H1 (cell line): ENCODE data around the gene KRTAP3-1. TPM values are rescaled to one million over a fixed set of nuclear protein-coding genes. Genes with fewer than 3 reads are reported as not detected.

Experiments used
- BACH1 ChIP-seq: IDR thresholded peaks from 2 replicates; pipeline ENCODE4 v1.6.1; 2012; ENCODE audit warnings: low read length, improper control_type of control experiment
- polyA plus RNA-seq, 7 experiments: library from polyadenylated mRNA; depleted of rRNA in 3 of 7; stranded (reverse) in 5 of 7; unstranded in 2 of 7; fragments of >200 nt in 5 of 7; fragments of 200-250 nt in 2 of 7; gene quantifications; 1 replicate in 5 of 7; 2 replicates in 1 of 7; 4 replicates in 1 of 7; pipeline versions ENCODE4 v1.2.1 to v1.2.3, GENCODE V29; 2011 to 2013; ENCODE audit warnings: missing spikeins in 2 of 7, mixed read lengths in 2 of 7
- total RNA-seq: library from RNA; stranded (reverse); fragmentation: NEBNext Ultra II Directional; extraction: Animal tissue kit (Norgen Biotek cat#: 25700); gene quantifications from 2 replicates; pipeline ENCODE4 v1.2.1, GENCODE V29; 2021
- TF ChIP-seq, protein P1 (sequence below): fragments of 300-600 bp; sonication (generic); IDR thresholded peaks from 2 replicates; pipeline ENCODE4 v1.7.1; 2012; ENCODE audit warnings: low read length, moderate library complexity, mild to moderate bottlenecking, inconsistent platforms; ENCODE audit not compliant: insufficient replicate concordance

Gene KRTAP3-1
- total and polyA plus RNA-seq, 2 of the 8 experiments (the other 6 are each of a cell fraction or from before 2014, with no cell fraction given): not detected

DNA sequence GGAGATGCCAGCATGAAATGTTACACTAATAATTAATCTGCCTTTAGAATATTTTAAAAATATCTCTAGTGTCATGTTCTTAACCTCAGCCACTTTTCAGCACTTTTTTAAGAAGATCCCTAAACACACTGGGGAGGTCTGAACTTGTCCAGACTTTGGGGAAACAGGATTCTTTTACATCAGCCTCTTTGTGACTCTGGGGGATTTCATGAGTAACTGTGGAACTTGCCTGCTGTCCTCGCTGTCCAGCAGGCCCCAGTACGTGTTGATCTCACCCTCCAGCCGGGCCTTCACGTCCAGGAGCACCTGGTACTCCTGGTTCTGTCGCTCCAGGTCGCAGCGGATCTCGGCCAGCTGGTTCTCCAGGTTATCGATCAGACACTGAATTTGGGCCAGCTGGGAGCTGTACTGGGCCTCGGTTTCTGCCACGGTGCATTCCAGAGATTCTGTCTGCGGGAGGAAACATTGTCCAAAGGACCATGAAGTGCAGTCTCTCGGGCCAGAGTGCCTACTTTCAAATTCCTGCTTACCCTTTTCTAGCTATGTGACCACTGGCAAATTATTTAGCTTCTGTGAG is 30.3 kb downstream of the KRTAP3-1 start (continued):
- TF ChIP-seq, protein P1, sequence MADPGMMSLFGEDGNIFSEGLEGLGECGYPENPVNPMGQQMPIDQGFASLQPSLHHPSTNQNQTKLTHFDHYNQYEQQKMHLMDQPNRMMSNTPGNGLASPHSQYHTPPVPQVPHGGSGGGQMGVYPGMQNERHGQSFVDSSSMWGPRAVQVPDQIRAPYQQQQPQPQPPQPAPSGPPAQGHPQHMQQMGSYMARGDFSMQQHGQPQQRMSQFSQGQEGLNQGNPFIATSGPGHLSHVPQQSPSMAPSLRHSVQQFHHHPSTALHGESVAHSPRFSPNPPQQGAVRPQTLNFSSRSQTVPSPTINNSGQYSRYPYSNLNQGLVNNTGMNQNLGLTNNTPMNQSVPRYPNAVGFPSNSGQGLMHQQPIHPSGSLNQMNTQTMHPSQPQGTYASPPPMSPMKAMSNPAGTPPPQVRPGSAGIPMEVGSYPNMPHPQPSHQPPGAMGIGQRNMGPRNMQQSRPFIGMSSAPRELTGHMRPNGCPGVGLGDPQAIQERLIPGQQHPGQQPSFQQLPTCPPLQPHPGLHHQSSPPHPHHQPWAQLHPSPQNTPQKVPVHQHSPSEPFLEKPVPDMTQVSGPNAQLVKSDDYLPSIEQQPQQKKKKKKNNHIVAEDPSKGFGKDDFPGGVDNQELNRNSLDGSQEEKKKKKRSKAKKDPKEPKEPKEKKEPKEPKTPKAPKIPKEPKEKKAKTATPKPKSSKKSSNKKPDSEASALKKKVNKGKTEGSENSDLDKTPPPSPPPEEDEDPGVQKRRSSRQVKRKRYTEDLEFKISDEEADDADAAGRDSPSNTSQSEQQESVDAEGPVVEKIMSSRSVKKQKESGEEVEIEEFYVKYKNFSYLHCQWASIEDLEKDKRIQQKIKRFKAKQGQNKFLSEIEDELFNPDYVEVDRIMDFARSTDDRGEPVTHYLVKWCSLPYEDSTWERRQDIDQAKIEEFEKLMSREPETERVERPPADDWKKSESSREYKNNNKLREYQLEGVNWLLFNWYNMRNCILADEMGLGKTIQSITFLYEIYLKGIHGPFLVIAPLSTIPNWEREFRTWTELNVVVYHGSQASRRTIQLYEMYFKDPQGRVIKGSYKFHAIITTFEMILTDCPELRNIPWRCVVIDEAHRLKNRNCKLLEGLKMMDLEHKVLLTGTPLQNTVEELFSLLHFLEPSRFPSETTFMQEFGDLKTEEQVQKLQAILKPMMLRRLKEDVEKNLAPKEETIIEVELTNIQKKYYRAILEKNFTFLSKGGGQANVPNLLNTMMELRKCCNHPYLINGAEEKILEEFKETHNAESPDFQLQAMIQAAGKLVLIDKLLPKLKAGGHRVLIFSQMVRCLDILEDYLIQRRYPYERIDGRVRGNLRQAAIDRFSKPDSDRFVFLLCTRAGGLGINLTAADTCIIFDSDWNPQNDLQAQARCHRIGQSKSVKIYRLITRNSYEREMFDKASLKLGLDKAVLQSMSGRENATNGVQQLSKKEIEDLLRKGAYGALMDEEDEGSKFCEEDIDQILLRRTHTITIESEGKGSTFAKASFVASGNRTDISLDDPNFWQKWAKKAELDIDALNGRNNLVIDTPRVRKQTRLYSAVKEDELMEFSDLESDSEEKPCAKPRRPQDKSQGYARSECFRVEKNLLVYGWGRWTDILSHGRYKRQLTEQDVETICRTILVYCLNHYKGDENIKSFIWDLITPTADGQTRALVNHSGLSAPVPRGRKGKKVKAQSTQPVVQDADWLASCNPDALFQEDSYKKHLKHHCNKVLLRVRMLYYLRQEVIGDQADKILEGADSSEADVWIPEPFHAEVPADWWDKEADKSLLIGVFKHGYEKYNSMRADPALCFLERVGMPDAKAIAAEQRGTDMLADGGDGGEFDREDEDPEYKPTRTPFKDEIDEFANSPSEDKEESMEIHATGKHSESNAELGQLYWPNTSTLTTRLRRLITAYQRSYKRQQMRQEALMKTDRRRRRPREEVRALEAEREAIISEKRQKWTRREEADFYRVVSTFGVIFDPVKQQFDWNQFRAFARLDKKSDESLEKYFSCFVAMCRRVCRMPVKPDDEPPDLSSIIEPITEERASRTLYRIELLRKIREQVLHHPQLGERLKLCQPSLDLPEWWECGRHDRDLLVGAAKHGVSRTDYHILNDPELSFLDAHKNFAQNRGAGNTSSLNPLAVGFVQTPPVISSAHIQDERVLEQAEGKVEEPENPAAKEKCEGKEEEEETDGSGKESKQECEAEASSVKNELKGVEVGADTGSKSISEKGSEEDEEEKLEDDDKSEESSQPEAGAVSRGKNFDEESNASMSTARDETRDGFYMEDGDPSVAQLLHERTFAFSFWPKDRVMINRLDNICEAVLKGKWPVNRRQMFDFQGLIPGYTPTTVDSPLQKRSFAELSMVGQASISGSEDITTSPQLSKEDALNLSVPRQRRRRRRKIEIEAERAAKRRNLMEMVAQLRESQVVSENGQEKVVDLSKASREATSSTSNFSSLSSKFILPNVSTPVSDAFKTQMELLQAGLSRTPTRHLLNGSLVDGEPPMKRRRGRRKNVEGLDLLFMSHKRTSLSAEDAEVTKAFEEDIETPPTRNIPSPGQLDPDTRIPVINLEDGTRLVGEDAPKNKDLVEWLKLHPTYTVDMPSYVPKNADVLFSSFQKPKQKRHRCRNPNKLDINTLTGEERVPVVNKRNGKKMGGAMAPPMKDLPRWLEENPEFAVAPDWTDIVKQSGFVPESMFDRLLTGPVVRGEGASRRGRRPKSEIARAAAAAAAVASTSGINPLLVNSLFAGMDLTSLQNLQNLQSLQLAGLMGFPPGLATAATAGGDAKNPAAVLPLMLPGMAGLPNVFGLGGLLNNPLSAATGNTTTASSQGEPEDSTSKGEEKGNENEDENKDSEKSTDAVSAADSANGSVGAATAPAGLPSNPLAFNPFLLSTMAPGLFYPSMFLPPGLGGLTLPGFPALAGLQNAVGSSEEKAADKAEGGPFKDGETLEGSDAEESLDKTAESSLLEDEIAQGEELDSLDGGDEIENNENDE: no peak
- no peak for TF ChIP-seq BACH1
- TF ChIP-seq, all 59 proteins: peak for 0
